ENCODE measurements around the gene EPB41L3.

Gene EPB41L3

GRCh38 chr18:5398269-5398668, 145.5 kb downstream of the EPB41L3 start:
- DNase-seq (ENCODE audit: low read depth): no peak
- H3K4me3 ChIP-seq (ENCODE audit: control insufficient read depth, low read depth, low read length): no peak overlapping the region
- no peak for TF ChIP-seq CTCF (conservative IDR thresholded peaks at IDR 0.05; ENCODE audit: control insufficient read depth, insufficient read depth, low read depth, low read length)

GRCh38 chr18:5397102-5397501, 146.7 kb downstream of the EPB41L3 start:
- no peak overlapping the region for H3K4me3 ChIP-seq (ENCODE audit: control insufficient read depth, low read depth, low read length)
- no peak for DNase-seq (ENCODE audit: low read depth)
- no peak for TF ChIP-seq CTCF (conservative IDR thresholded peaks at IDR 0.05; ENCODE audit: control insufficient read depth, insufficient read depth, low read depth, low read length)

- no peak for TF ChIP-seq CTCF (conservative IDR thresholded peaks at IDR 0.05; ENCODE audit: control insufficient read depth, insufficient read depth, low read depth, low read length)
- DNase-seq (ENCODE audit: low read depth): no peak
- H3K4me3 ChIP-seq (ENCODE audit: control insufficient read depth, low read depth, low read length): no peak overlapping the region
Observed at GRCh38 chr18:5395860-5396448, 147.8 kb downstream of the EPB41L3 start.

- no peak for TF ChIP-seq CTCF (conservative IDR thresholded peaks at IDR 0.05; ENCODE audit: control insufficient read depth, insufficient read depth, low read depth, low read length)
- no peak overlapping the region for H3K4me3 ChIP-seq (ENCODE audit: control insufficient read depth, low read depth, low read length)
- peak; percentile 68 for DNase-seq (ENCODE audit: low read depth)
Observed at GRCh38 chr18:5393779-5394178, 150.0 kb downstream of the EPB41L3 start.

GRCh38 chr18:5391409-5391808, 152.4 kb downstream of the EPB41L3 start:
- no peak overlapping the region for H3K4me3 ChIP-seq (ENCODE audit: control insufficient read depth, low read depth, low read length)
- DNase-seq (ENCODE audit: low read depth): no peak
- TF ChIP-seq CTCF (conservative IDR thresholded peaks at IDR 0.05; ENCODE audit: control insufficient read depth, insufficient read depth, low read depth, low read length): no peak

GRCh38 chr18:5389356-5389755, 154.4 kb downstream of the EPB41L3 start:
- TF ChIP-seq CTCF (conservative IDR thresholded peaks at IDR 0.05; ENCODE audit: control insufficient read depth, insufficient read depth, low read depth, low read length): no peak
- DNase-seq (ENCODE audit: low read depth): no peak
- no peak overlapping the region for H3K4me3 ChIP-seq (ENCODE audit: control insufficient read depth, low read depth, low read length)

- TF ChIP-seq CTCF (conservative IDR thresholded peaks at IDR 0.05; ENCODE audit: control insufficient read depth, insufficient read depth, low read depth, low read length): no peak
- no peak overlapping the region for H3K4me3 ChIP-seq (ENCODE audit: control insufficient read depth, low read depth, low read length)
- no peak for DNase-seq (ENCODE audit: low read depth)
Observed at GRCh38 chr18:5388896-5389295, 154.9 kb downstream of the EPB41L3 start.

Measured in fibroblast of mammary gland (primary cell).